Omental fat pad (tissue), 4 donors: Measurements from ENCODE around the gene GPR55. TPM values are rescaled to one million over a fixed set of nuclear protein-coding genes. Genes with fewer than 3 reads are reported as not detected.

Source experiments
- ATAC-seq: fragments of 150-250 bp; one replicate; pipeline ENCODE4 v1.9.1; 2016; ENCODE audit warnings: mild to moderate bottlenecking, moderate library complexity; ENCODE audit not compliant: low FRiP score
- DNase-seq: peaks from one replicate; pipeline ENCODE4 v3.0.0-alpha.2; 2019; ENCODE audit warnings: low spot score
- total RNA-seq, 4 donors: library from RNA; depleted of rRNA; stranded (reverse); fragments of >200 nt; gene quantifications; one replicate each; pipeline ENCODE4 v1.1.0, GENCODE V29; 2016
- TF ChIP-seq, protein P1 (sequence below), 3 donors: fragments of 450-650 bp; IDR thresholded peaks; one replicate each; pipeline ENCODE4 v1.5.1; 2016 to 2017; ENCODE audit warnings: antibody characterized with exemption in 3 of 3, mild to moderate bottlenecking in 3 of 3, moderate library complexity in 2 of 3

GPR55 gene
- total RNA-seq, 4 donors from 2014 or later: 0.12 to 0.19 TPM; not detected in 2

DNA sequence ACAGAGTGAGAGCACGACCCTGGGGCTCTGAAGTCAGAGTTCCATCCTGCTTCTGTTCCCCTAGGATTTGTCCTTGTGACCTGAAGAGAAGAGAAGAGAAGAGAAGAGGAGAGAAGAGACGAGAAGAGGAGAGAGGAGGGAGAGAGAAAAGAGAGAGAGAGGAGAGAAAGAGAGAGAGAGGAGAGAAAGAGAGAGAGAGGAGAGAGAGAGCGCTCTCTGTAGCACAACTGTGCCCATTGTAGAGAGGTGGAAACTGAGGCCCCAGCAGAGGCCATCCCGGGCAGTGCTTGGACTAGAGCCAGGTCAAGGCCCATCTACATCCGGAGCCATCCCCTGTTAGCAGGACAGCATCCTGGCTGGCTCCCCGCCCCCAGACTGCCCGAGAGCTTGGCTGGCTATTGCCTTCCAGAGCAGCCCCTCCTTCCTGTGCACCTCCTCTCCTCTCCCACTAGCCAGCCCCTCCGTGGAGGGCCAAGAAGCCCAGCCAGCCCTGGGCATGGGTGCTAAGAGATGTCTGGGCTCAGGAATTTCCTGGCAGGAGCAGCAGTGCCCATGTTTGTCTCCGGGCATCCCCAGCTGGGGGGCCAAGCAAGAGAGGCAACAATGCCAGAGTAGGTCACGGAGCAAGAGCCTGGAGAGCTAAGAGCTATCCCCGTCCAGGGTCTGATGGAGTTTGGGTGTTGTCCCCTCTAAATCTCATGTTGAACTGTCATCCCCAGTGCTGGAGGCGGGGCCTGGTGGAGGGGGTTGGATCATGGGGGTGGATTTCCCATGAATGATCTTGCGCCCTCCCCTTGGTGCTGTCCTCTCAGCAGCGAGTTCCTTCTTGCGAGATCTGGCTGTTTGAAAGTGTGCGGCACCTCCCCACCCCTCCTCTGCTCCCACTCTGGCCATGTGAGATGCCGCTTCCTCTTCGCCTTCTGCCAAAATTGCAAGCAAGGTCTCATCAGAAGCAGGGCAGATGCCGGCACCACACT, 18.2 kb upstream of the GPR55 start:
- no peak for ATAC-seq
- no peak for DNase-seq
- TF ChIP-seq, protein P1, sequence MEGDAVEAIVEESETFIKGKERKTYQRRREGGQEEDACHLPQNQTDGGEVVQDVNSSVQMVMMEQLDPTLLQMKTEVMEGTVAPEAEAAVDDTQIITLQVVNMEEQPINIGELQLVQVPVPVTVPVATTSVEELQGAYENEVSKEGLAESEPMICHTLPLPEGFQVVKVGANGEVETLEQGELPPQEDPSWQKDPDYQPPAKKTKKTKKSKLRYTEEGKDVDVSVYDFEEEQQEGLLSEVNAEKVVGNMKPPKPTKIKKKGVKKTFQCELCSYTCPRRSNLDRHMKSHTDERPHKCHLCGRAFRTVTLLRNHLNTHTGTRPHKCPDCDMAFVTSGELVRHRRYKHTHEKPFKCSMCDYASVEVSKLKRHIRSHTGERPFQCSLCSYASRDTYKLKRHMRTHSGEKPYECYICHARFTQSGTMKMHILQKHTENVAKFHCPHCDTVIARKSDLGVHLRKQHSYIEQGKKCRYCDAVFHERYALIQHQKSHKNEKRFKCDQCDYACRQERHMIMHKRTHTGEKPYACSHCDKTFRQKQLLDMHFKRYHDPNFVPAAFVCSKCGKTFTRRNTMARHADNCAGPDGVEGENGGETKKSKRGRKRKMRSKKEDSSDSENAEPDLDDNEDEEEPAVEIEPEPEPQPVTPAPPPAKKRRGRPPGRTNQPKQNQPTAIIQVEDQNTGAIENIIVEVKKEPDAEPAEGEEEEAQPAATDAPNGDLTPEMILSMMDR (IDR thresholded peaks at IDR 0.05): no peak

DNA sequence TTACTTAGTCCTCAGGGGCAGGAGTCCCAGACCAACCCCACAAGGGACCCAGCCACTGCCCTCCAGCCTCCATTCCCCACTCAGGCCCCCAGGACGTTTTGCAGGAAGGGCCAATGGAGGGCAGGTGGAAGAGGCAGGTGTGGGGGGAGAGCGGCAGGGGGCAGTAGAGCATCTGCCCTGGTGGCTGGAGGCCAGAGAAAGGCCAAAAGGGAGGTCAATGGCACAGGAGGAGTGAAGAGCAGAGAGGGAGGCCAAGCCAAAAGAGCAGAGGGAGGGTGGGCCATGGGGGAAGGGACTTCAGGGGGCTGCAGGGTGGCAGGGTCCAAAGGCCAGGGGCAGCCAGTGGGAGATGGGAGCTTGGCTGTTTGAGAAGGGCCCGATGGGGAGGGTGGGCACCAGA, 17.3 kb upstream of the GPR55 start:
- TF ChIP-seq, protein P1 (IDR thresholded peaks at IDR 0.05): no peak
- DNase-seq: no peak
- no peak for ATAC-seq

DNA sequence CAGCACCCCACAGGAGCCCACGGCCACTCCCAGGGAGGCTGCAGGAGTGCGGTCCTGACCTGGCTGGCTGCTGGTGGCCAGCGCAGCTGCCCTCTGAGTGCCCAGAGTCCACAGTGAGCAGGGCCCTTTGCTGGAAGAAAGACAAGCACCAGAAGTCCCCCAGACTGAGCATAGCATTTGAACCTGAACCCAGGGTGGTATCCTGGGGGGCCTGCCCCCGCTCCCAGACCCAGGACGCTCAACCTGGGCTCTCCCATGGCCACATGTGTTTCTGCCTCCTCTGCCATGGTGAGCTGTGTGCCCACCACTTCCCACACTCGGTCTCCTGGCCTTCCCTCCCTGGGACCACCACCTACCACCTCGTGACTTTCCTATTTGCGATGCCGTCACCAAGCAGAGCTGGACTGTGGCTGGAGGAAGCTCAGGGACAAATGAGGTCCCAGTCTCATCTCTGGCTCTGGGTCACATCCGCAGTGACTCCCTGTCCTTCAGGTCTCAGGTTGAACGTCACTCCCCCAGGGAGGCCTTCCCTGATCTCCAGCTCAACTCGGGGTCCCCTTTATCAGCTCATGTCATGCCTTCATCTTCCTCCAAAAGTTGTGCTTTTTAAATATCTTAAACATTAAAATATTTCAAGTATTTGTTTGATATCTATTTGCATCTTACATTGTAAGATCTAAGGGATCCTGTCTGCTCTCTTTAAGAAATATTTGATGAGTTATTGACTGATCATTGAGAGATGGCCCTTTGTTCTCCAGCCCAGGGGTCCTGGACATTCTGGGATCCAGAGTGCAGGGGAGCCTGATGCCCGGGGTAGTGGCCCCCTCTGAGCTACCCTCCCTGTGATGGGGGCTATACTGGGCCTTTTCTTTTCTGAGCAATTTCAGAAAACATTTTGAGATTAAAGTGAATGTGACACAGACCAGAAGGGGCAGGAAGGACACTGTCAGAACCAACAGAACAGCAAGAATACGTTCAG, 16.4 kb upstream of the GPR55 start:
- TF ChIP-seq, protein P1 (IDR thresholded peaks at IDR 0.05): no peak
- DNase-seq: no peak
- ATAC-seq: no peak

DNA sequence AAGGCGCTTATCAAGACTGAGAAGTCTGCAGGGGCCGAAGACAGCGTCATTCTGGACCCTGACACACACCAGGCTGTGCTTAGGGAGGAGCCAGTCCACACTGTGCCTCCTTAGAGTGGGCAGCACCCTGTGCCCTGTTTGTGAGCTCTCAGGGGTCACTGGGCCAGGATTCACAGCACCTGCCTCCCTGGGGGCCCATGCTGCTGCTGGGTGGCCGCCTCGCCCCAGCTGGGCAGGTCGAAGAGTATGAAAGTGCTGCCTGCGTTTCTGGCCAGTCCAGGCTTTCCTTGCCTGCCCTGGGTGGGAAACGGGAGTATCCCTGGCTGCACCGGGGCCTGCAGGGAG, 15.4 kb upstream of the GPR55 start:
- no peak for DNase-seq
- TF ChIP-seq, protein P1 (IDR thresholded peaks at IDR 0.05): no peak
- ATAC-seq: no peak

DNA sequence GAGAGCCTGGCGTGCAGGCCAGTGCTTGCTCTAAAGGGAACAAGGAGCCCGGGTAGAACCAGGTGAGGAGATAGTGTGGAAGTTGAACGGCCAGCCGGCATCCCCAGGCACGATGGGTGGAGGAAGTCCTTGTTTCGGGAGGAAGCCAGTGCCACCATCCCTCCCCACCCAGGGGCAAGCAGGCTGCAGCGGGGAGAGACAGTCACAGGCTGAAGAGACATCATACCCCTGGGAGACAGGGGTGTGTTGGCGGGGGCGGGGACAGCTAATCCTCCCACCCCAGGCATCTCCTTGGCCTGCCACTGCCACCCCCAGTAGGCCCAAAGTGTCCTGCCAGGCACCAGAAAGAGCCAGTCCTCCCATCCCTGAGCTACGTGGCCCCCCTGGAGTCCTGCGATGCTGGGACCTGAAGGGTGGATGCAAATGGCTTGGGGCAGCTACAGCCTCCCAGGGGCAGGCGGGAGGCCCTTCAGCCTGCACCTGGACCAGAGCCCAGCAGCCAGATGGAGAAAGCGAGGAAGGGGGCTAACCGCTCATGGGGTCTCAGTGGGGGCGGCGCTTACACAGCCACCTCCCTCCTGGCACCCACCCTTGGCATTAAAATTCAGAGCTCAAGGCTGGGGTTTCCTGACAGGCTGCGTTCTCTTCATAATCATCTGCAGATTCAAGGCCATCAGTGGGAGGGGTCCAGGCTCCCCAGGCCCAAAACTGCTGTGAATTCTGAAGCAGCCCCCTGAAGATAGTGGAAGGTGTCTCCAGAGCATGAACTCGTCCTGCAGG, 14.8 kb upstream of the GPR55 start:
- ATAC-seq (no peak), DNase-seq (no peak)

More for the DNA sequence above, 14.8 kb upstream of the GPR55 start:
- TF ChIP-seq, protein P1 (IDR thresholded peaks at IDR 0.05): no peak
